Activated T-helper 1 cell treated with Interleukin-2 at 50 U/mL for 16 hours (primary cell): ENCODE measurements around the gene POTEM.
"Not testable (repeated sequence)": the region's sequence is repeated elsewhere in the genome, so short reads cannot be mapped to it uniquely, and the experiment has no call there.

Experiments
- DNase-seq: peaks from one replicate; pipeline ENCODE4 v3.0.0-alpha.2; 2020; ENCODE audit warnings: low read depth

POTEM gene

GRCh38 chr14:19038060-19038664, 70.9 kb downstream of the POTEM start:
- not testable (repeated sequence) for DNase-seq

GRCh38 chr14:19038785-19039184, 71.6 kb downstream of the POTEM start:
- DNase-seq, result not testable (repeated sequence)

GRCh38 chr14:19043384-19043783, 76.2 kb downstream of the POTEM start:
- DNase-seq, result not testable (repeated sequence)
